Prostate gland (tissue), 2 donors: ENCODE results near the gene ARMH3.

Experiments
- CTCF ChIP-seq, 4 experiments: fragments of 200-600 bp in 2 of 4; fragments of 450-650 bp in 2 of 4; sonication (generic) in 2 of 4; IDR thresholded peaks; 1 replicate in 3 of 4; 2 replicates in 1 of 4; pipeline ENCODE4 v1.5.1; 2016 to 2019; ENCODE audit warnings: antibody characterized with exemption in 4 of 4, mild to moderate bottlenecking in 2 of 4, moderate library complexity in 2 of 4
- POLR2A ChIP-seq: fragments of 450-650 bp; IDR thresholded peaks from one replicate; pipeline ENCODE4 v1.6.1; 2016; ENCODE audit warnings: antibody characterized with exemption, mild to moderate bottlenecking

DNA sequence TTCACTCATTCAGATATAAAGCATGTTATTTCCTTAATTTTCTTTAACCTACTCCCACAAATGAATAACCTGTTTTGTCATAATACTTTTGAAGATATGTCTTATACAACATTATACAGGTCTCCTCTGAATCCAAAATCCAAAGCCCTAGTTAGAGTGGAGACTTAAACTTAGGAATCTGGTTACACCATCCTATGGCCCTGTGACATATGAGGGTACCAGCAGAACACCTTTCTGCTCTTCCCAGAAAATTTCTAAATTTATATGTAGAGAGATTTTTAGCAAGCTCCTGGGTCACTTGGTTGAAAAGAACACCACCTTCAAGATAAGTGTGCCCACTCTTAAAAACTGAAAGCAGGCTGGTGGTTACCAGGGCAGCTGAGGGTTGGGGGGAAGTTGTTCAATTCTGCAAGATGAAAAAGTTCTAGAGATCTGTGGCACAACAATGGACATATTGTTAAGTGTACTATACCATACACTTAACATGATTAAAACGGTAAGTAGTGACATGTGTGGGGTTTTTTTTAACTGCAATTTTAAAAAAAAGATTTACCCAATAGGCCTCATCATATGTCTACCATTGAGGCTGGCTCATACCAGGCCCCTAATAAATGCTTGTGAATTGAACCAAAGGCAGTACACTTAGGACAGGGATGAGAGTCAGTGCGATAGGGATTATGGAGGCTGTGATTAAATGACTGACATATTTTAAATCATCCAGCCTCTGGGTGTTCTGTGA, 174.8 kb downstream of the ARMH3 start:
- TF ChIP-seq POLR2A: no peak
- TF ChIP-seq CTCF (IDR thresholded peaks at IDR 0.05): no peak
